ENCODE measurements around the gene DEXI.
A peak's percentile ranks its signal among the peaks of the same experiment; 100 is the strongest.

DEXI gene

DNA sequence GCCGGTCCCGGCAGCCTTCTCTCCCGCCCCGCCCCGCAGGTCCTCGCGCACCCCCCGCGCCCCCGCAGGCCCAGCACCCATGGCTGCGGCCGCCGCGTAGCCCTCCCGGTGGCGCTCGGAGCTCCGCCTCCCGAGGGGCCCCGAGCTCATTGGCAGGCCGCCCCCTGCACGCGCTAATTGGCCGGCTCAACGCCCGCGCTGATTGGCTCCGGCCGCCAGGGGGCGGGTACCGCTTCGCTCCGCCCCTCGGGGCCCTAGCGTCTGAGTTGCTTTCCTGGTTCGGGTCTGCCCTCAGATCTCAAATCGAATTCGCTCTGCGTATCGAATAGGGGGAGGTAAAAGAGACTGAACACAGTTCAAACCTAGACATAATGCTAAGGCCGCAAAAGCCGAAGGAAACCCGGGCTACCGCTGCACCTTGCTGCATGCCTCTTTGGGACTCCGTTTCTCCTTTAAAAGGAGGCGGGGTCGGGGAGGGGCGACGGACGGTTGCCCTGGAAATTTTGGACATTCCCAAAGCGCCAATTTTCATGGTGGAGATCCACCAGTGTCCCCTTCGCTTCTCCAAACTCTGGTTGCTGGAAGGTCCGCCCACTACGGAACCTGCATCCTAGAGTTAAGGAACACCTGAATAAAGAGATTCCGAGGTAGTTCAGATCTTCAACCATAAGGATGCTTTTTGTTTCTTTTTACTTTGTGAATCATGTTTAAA, at the start of gene DEXI:
TSS of gene DEXI (minus strand) at position 117 of the 712 bp plus-strand sequence. CDS start 463 bp downstream, outside the sequence.
- no peaks in the 10 kb centered on the region for H3K9me3 ChIP-seq (ENCODE audit: insufficient read depth, low read length)
- peak within 1 kb of the TSS; percentile 67 for H3K4me3 ChIP-seq (ENCODE audit: insufficient read depth, low read length, poor library complexity, severe bottlenecking)
- peaks cover 8% of the 10 kb centered on the region; the same call in 1 of the 2 replicates for H4K20me1 ChIP-seq (ENCODE audit: low read depth, low read length)
- H3K4me2 ChIP-seq (ENCODE audit: low read depth, low read length, poor library complexity, severe bottlenecking), result peak within 1 kb of the TSS; percentile 90
- H3K36me3 ChIP-seq (ENCODE audit: low read length), result no peaks in the 10 kb centered on the region
- peaks cover 12% of the 10 kb centered on the region; the same call in 1 of the 2 replicates for H3F3A ChIP-seq (ENCODE audit: insufficient read depth)
- no peak within 1 kb of the TSS for H3K27ac ChIP-seq (ENCODE audit: low read depth, low read length)
- H3K27me3 ChIP-seq (ENCODE audit: low read length), result no peaks in the 10 kb centered on the region
- no peak for TF ChIP-seq EZH2phosphoT487 (conservative IDR thresholded peaks at IDR 0.05; ENCODE audit: low read length)
- TF ChIP-seq, protein P1, sequence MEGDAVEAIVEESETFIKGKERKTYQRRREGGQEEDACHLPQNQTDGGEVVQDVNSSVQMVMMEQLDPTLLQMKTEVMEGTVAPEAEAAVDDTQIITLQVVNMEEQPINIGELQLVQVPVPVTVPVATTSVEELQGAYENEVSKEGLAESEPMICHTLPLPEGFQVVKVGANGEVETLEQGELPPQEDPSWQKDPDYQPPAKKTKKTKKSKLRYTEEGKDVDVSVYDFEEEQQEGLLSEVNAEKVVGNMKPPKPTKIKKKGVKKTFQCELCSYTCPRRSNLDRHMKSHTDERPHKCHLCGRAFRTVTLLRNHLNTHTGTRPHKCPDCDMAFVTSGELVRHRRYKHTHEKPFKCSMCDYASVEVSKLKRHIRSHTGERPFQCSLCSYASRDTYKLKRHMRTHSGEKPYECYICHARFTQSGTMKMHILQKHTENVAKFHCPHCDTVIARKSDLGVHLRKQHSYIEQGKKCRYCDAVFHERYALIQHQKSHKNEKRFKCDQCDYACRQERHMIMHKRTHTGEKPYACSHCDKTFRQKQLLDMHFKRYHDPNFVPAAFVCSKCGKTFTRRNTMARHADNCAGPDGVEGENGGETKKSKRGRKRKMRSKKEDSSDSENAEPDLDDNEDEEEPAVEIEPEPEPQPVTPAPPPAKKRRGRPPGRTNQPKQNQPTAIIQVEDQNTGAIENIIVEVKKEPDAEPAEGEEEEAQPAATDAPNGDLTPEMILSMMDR (IDR thresholded peaks at IDR 0.05; ENCODE audit: insufficient read depth, low read length, poor library complexity, severe bottlenecking), result no peak
- H3K9me2 ChIP-seq (replicated peaks; ENCODE audit: insufficient read depth, low read length), result no peaks in the 10 kb centered on the region
- H3K79me2 ChIP-seq (ENCODE audit: insufficient read depth, low read length), result peaks cover 13% of the 10 kb centered on the region; the same call in 1 of the 2 replicates
- peak within 1 kb of the TSS; percentile 99 for H2AFZ ChIP-seq (ENCODE audit: low read depth, low read length, severe bottlenecking)
- H3K9ac ChIP-seq (ENCODE audit: low read length), result peak within 1 kb of the TSS; percentile 69

DNA sequence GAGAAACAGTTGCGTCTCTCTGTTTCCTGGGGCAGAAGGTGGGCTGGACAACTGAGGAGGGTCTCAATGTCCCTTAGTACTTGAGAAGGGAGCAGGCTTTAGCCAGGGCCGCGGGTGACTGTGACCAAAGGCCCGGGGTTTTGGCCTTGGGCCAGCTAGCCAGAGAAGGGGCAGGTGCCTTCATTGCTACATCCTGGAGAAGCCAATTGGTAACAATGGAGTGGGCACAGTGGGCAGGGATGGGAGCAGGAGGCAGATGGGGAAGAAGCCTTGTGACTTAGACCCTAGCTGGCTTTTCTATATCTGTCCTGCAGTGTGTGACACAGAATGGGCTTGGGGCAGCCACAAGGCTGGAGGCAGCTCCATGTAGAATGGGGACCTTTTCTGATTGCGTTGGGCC, 48.1 kb upstream of the DEXI start:
- H3K9me2 ChIP-seq (replicated peaks; ENCODE audit: insufficient read depth, low read length), result no peaks in the 10 kb centered on the region
- H3K79me2 ChIP-seq (ENCODE audit: insufficient read depth, low read length), result no peaks in the 10 kb centered on the region
- no peak overlapping the region for H3K9ac ChIP-seq (ENCODE audit: low read length)
- no peak for TF ChIP-seq EZH2phosphoT487 (conservative IDR thresholded peaks at IDR 0.05; ENCODE audit: low read length)
- TF ChIP-seq, protein P1 (IDR thresholded peaks at IDR 0.05; ENCODE audit: insufficient read depth, low read length, poor library complexity, severe bottlenecking), result no peak
- no peaks in the 10 kb centered on the region for H3F3A ChIP-seq (ENCODE audit: insufficient read depth)
- H2AFZ ChIP-seq (ENCODE audit: low read depth, low read length, severe bottlenecking), result no peak overlapping the region
- H3K27me3 ChIP-seq (ENCODE audit: low read length), result no peaks in the 10 kb centered on the region
- H4K20me1 ChIP-seq (ENCODE audit: low read depth, low read length), result no peaks in the 10 kb centered on the region
- H3K4me3 ChIP-seq (ENCODE audit: insufficient read depth, low read length, poor library complexity, severe bottlenecking), result no peak overlapping the region
- H3K36me3 ChIP-seq (ENCODE audit: low read length), result no peaks in the 10 kb centered on the region
- no peak overlapping the region for H3K4me2 ChIP-seq (ENCODE audit: low read depth, low read length, poor library complexity, severe bottlenecking)
- no peak overlapping the region for H3K27ac ChIP-seq (ENCODE audit: low read depth, low read length)
- no peaks in the 10 kb centered on the region for H3K9me3 ChIP-seq (ENCODE audit: insufficient read depth, low read length)

GRCh38 chr16:10989559-10989958, 47.3 kb upstream of the DEXI start:
- Histone ChIP-seq H3K36me3 (ENCODE audit: low read length) (no peaks in the 10 kb centered on the region), H3K9me2 (replicated peaks; ENCODE audit: insufficient read depth, low read length) (no peaks in the 10 kb centered on the region), H3K9ac (ENCODE audit: low read length) (no peak overlapping the region), H3K79me2 (ENCODE audit: insufficient read depth, low read length) (no peaks in the 10 kb centered on the region), H2AFZ (ENCODE audit: low read depth, low read length, severe bottlenecking) (no peak overlapping the region), H3K4me3 (ENCODE audit: insufficient read depth, low read length, poor library complexity, severe bottlenecking) (no peak overlapping the region), H3K27me3 (ENCODE audit: low read length) (no peaks in the 10 kb centered on the region), H3K9me3 (ENCODE audit: insufficient read depth, low read length) (no peaks in the 10 kb centered on the region), H3K4me2 (ENCODE audit: low read depth, low read length, poor library complexity, severe bottlenecking) (no peak overlapping the region), H3K27ac (ENCODE audit: low read depth, low read length) (no peak overlapping the region), H3F3A (ENCODE audit: insufficient read depth) (no peaks in the 10 kb centered on the region), H4K20me1 (ENCODE audit: low read depth, low read length) (no peaks in the 10 kb centered on the region)
- TF ChIP-seq EZH2phosphoT487 (conservative IDR thresholded peaks at IDR 0.05; ENCODE audit: low read length), result no peak
- TF ChIP-seq, protein P1 (IDR thresholded peaks at IDR 0.05; ENCODE audit: insufficient read depth, low read length, poor library complexity, severe bottlenecking), result no peak
